Measurements from ENCODE around the gene TSSK2. TPM values are rescaled to one million over a fixed set of nuclear protein-coding genes. Genes with fewer than 3 reads are reported as not detected.

Gene TSSK2
- total and polyA plus RNA-seq, 2 experiments from 2014 or later: not detected

DNA sequence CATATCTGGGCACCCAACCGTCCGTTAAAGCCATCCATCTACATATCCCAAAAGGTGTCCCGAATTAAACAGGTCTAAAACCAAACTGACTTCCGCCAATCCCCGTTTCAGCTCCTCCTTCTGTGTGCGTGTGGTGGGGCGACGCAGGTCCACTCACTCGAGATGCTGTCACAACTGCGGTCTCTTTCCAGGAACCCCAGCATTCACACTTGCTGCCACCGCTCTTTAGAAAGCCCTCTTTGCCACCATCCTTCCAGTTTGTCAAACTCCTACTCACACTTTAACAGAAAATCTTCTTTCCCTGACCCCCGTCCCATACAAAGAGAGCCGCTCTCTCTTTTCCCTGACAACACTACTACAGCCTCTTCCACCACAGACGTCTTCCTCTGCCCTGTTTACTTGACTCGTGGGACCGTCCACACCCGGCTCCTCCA is 12.9 kb downstream of the TSSK2 start:
- H3K36me3 Mint-ChIP-seq (ENCODE audit: low read depth): peaks cover 32% of the 10 kb centered on the region
- H3K36me3 ChIP-seq (ENCODE audit: insufficient read depth): peaks cover 6% of the 10 kb centered on the region
- H3K27ac ChIP-seq (ENCODE audit: low read depth): no peak overlapping the region
- peak overlapping the region; percentile 99 for H3K4me2 ChIP-seq
- H4K20me1 ChIP-seq (replicated peaks; ENCODE audit: insufficient read depth): no peaks in the 10 kb centered on the region
- no peaks in the 10 kb centered on the region for H3K9me3 Mint-ChIP-seq
- DNase-seq (ENCODE audit: low spot score): no peak
- H3K27me3 Mint-ChIP-seq (ENCODE audit: insufficient read depth, low read depth, poor library complexity): peaks cover 39% of the 10 kb centered on the region
- H3K27me3 ChIP-seq (ENCODE audit: insufficient read depth): peaks cover 41% of the 10 kb centered on the region
- no peak for TF ChIP-seq ZNF114 (CRISPR knock-in tag; IDR thresholded peaks at IDR 0.05)
- TF ChIP-seq, protein P1, sequence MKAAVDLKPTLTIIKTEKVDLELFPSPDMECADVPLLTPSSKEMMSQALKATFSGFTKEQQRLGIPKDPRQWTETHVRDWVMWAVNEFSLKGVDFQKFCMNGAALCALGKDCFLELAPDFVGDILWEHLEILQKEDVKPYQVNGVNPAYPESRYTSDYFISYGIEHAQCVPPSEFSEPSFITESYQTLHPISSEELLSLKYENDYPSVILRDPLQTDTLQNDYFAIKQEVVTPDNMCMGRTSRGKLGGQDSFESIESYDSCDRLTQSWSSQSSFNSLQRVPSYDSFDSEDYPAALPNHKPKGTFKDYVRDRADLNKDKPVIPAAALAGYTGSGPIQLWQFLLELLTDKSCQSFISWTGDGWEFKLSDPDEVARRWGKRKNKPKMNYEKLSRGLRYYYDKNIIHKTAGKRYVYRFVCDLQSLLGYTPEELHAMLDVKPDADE (IDR thresholded peaks at IDR 0.05): no peak
- peak overlapping the region; percentile 98 for H3K4me3 ChIP-seq
- peaks cover 4% of the 10 kb centered on the region; the same call in 1 of the 2 replicates for H3K4me1 ChIP-seq (ENCODE audit: insufficient read depth)
- peaks cover 19% of the 10 kb centered on the region for H3K4me1 Mint-ChIP-seq
- H3K4me3 Mint-ChIP-seq: peak overlapping the region; percentile 94
- H3K79me2 ChIP-seq (replicated peaks; ENCODE audit: insufficient read depth): peaks cover 12% of the 10 kb centered on the region
- H3F3A ChIP-seq (replicated peaks; ENCODE audit: low read depth): 0 out of 2 replicates have a peak, but pooled peaks cover 6% of the 10 kb centered on the region
- ATAC-seq: no peak
- peak overlapping the region; percentile 81 for H2AFZ ChIP-seq
- H3K9me2 ChIP-seq (ENCODE audit: insufficient read depth): no peaks in the 10 kb centered on the region
- H3K27ac Mint-ChIP-seq: peak overlapping the region; percentile 79

DNA sequence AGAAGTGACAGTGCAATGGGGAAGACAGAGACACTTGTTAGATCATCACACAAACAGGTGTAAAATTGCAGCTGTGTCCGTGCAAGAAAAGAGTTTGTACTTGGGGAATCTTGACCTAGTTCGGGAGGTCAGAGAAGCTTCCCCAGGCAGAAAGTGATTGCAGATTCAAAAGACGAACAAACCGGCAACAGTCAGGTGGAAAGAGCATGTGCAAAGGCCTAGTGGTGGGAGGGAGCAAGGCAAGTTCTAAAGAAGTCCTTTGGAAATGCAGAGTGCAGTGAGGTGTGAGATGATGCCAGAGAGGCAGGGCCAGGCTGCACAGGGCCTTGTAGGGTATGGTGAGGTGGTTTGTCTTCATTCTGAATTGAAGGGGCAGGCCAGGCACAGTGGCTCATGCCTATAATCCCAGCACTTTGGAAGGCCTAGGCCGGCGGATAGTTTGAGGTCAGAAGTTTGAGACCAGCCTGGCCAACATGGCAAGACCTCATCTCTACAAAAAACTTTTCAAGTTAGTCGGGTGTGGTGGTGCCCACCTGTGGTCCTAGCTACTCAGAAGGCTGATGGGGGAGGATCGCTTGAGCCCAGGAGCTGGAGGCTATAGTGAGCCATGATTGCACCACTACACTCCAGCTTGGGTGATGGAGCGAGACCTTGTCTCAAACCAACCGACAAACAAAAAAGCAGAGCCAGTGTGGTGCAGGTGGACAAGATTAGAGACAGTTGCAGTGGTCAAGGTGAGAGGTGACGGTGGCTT is 15.3 kb downstream of the TSSK2 start:
- no peak overlapping the region for H3K27ac Mint-ChIP-seq
- no peak for ATAC-seq

More for the DNA sequence above, 15.3 kb downstream of the TSSK2 start:
- Mint-ChIP-seq H3K4me3 (no peak overlapping the region; the same call in 2 of the 3 replicates), H3K36me3 (ENCODE audit: low read depth) (peaks cover 10% of the 10 kb centered on the region), H3K27me3 (ENCODE audit: insufficient read depth, low read depth, poor library complexity) (peaks cover 49% of the 10 kb centered on the region), H3K9me3 (peaks cover 6% of the 10 kb centered on the region; the same call in 1 of the 3 replicates), H3K4me1 (peaks cover 24% of the 10 kb centered on the region)
- Histone ChIP-seq H3K27me3 (ENCODE audit: insufficient read depth) (peaks cover 63% of the 10 kb centered on the region), H3K4me3 (no peak overlapping the region), H3K27ac (ENCODE audit: low read depth) (no peak overlapping the region), H3F3A (replicated peaks; ENCODE audit: low read depth) (0 out of 2 replicates have a peak, but pooled peaks cover 15% of the 10 kb centered on the region), H3K36me3 (ENCODE audit: insufficient read depth) (no peaks in the 10 kb centered on the region; the same call in 1 of the 2 replicates), H3K4me1 (ENCODE audit: insufficient read depth) (peaks cover 4% of the 10 kb centered on the region; the same call in 1 of the 2 replicates), H3K4me2 (peak overlapping the region; percentile 55; the same call in 1 of the 2 replicates), H2AFZ (no peak overlapping the region), H3K9me2 (ENCODE audit: insufficient read depth) (no peaks in the 10 kb centered on the region), H3K79me2 (replicated peaks; ENCODE audit: insufficient read depth) (peaks cover 12% of the 10 kb centered on the region), H4K20me1 (replicated peaks; ENCODE audit: insufficient read depth) (no peaks in the 10 kb centered on the region)
- DNase-seq (ENCODE audit: low spot score): no peak
- TF ChIP-seq JUNB (IDR thresholded peaks at IDR 0.05; ENCODE audit: unreplicated experiment): no peak
- TF ChIP-seq, protein P2, sequence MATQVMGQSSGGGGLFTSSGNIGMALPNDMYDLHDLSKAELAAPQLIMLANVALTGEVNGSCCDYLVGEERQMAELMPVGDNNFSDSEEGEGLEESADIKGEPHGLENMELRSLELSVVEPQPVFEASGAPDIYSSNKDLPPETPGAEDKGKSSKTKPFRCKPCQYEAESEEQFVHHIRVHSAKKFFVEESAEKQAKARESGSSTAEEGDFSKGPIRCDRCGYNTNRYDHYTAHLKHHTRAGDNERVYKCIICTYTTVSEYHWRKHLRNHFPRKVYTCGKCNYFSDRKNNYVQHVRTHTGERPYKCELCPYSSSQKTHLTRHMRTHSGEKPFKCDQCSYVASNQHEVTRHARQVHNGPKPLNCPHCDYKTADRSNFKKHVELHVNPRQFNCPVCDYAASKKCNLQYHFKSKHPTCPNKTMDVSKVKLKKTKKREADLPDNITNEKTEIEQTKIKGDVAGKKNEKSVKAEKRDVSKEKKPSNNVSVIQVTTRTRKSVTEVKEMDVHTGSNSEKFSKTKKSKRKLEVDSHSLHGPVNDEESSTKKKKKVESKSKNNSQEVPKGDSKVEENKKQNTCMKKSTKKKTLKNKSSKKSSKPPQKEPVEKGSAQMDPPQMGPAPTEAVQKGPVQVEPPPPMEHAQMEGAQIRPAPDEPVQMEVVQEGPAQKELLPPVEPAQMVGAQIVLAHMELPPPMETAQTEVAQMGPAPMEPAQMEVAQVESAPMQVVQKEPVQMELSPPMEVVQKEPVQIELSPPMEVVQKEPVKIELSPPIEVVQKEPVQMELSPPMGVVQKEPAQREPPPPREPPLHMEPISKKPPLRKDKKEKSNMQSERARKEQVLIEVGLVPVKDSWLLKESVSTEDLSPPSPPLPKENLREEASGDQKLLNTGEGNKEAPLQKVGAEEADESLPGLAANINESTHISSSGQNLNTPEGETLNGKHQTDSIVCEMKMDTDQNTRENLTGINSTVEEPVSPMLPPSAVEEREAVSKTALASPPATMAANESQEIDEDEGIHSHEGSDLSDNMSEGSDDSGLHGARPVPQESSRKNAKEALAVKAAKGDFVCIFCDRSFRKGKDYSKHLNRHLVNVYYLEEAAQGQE (IDR thresholded peaks at IDR 0.05; ENCODE audit: unreplicated experiment): no peak
- TF ChIP-seq ZNF462 (CRISPR knock-in tag; IDR thresholded peaks at IDR 0.05): no peak
- 0 out of 4 replicates have a peak, but pooled peaks of 1 of the 2 experiments have one; percentile 9 for TF ChIP-seq CTCF (conservative IDR thresholded peaks at IDR 0.05; ENCODE audit: low read depth in 2 of 2)
- TF ChIP-seq ZNF114 (CRISPR knock-in tag; IDR thresholded peaks at IDR 0.05): no peak

Data from GM23338 (cell line).